Esophagus muscularis mucosa (tissue), 3 donors: ENCODE results near the gene DGKZ.

Experiments used
- EP300 ChIP-seq: sonication (generic); formaldehyde crosslinking; IDR thresholded peaks from one replicate; pipeline ENCODE4 v1.6.1; 2017; ENCODE audit warnings: antibody characterized with exemption
- TF ChIP-seq, protein P1 (sequence below), 3 experiments: fragments of 200-600 bp in 2 of 3; fragments of 450-650 bp in 1 of 3; sonication (generic) in 2 of 3; IDR thresholded peaks; one replicate each; pipeline ENCODE4 v1.5.1; 2017 to 2019; ENCODE audit warnings: antibody characterized with exemption in 3 of 3, mild to moderate bottlenecking in 2 of 3, moderate library complexity in 1 of 3

DNA sequence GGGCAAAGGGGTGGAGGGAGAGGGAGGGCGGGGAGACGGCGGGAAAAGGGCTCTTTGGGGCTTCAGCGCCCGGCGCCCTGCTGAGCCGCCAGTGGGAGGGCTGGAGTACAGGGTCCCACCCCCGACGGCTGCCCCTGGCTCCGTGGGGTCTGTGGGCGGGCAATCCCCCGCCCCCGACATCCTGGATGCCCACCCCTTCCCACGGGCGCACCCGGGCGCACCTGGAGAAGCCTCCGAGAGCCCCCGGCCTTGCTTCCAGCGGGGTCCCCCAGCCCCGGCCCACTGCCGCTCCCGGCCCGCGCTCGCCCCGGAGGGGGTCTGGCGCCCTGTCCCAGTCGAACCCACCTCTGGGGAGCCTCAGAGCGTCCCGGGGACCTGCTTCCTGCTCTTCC is 43.9 kb downstream of the DGKZ start:
- TF ChIP-seq, protein P1, sequence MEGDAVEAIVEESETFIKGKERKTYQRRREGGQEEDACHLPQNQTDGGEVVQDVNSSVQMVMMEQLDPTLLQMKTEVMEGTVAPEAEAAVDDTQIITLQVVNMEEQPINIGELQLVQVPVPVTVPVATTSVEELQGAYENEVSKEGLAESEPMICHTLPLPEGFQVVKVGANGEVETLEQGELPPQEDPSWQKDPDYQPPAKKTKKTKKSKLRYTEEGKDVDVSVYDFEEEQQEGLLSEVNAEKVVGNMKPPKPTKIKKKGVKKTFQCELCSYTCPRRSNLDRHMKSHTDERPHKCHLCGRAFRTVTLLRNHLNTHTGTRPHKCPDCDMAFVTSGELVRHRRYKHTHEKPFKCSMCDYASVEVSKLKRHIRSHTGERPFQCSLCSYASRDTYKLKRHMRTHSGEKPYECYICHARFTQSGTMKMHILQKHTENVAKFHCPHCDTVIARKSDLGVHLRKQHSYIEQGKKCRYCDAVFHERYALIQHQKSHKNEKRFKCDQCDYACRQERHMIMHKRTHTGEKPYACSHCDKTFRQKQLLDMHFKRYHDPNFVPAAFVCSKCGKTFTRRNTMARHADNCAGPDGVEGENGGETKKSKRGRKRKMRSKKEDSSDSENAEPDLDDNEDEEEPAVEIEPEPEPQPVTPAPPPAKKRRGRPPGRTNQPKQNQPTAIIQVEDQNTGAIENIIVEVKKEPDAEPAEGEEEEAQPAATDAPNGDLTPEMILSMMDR (IDR thresholded peaks at IDR 0.05) = no peak
- no peak for TF ChIP-seq EP300
